Neuronal stem cell (in vitro differentiated cells): ENCODE data around the gene MED15.

Experiments used
- DNase-seq: peaks from one replicate; pipeline ENCODE4 v3.0.0-alpha.2; 2013; ENCODE audit warnings: low spot score
- H2AFZ ChIP-seq: one replicate; pipeline ENCODE4 v1.6.1; 2013; ENCODE audit warnings: mild to moderate bottlenecking, low read length, inconsistent platforms
- H2AK5ac ChIP-seq: 2 replicates; pipeline ENCODE4 v1.6.1; 2013; ENCODE audit warnings: low read depth, mild to moderate bottlenecking, inconsistent platforms, low read length, moderate library complexity, mixed read lengths
- H2BK120ac ChIP-seq: 2 replicates; pipeline ENCODE4 v1.6.1; 2013; ENCODE audit warnings: low read depth, mild to moderate bottlenecking, inconsistent platforms, low read length, moderate library complexity, mixed read lengths
- H2BK12ac ChIP-seq: one replicate; pipeline ENCODE4 v1.6.1; 2013; ENCODE audit warnings: low read length, inconsistent platforms
- H2BK15ac ChIP-seq: 2 replicates; pipeline ENCODE4 v1.6.1; 2013; ENCODE audit warnings: mild to moderate bottlenecking, low read length, inconsistent platforms, mixed read lengths
- H2BK5ac ChIP-seq: one replicate; pipeline ENCODE4 v1.6.1; 2013; ENCODE audit warnings: inconsistent platforms, mild to moderate bottlenecking, low read length, moderate library complexity
- H3K14ac ChIP-seq: one replicate; pipeline ENCODE4 v1.6.1; 2013; ENCODE audit warnings: low read length, inconsistent platforms
- H3K18ac ChIP-seq: 2 replicates; pipeline ENCODE4 v1.6.1; 2013; ENCODE audit warnings: low read length, inconsistent platforms
- H3K23ac ChIP-seq: 2 replicates; pipeline ENCODE4 v1.6.1; 2013; ENCODE audit warnings: low read depth, mild to moderate bottlenecking, mixed read lengths, low read length, inconsistent platforms; ENCODE audit not compliant: poor library complexity
- H3K27ac ChIP-seq: replicated peaks from 3 replicates; pipeline ENCODE4 v1.5.1; 2013; ENCODE audit warnings: low read length, inconsistent platforms
- H3K27me3 ChIP-seq, 3 experiments: 2 replicates each; pipeline ENCODE4 v1.6.1; 2013; ENCODE audit warnings: low read length in 3 of 3, mild to moderate bottlenecking in 2 of 3, inconsistent platforms in 1 of 3, low read depth in 1 of 3, mixed read lengths in 1 of 3, moderate library complexity in 1 of 3; ENCODE audit not compliant: control insufficient read depth in 3 of 3, insufficient read depth in 3 of 3
- H3K36me3 ChIP-seq, 2 donors: replicated peaks in 1 of 2; 2 replicates each; pipeline ENCODE4 v1.6.1; 2013; ENCODE audit warnings: low read length in 2 of 2; ENCODE audit not compliant: control insufficient read depth in 2 of 2, insufficient read depth in 2 of 2
- H3K4ac ChIP-seq: 2 replicates; pipeline ENCODE4 v1.6.1; 2013; ENCODE audit warnings: inconsistent platforms, mild to moderate bottlenecking, low read length, moderate library complexity
- H3K4me1 ChIP-seq, 2 donors: 1 replicate in 1 of 2; 2 replicates in 1 of 2; pipeline ENCODE4 v1.6.1; 2013; ENCODE audit warnings: low read length in 2 of 2, low read depth in 1 of 2; ENCODE audit not compliant: control insufficient read depth in 2 of 2, insufficient read depth in 1 of 2
- H3K4me2 ChIP-seq: one replicate; pipeline ENCODE4 v1.6.1; 2013; ENCODE audit warnings: mild to moderate bottlenecking, low read length, inconsistent platforms; ENCODE audit not compliant: insufficient read depth, poor library complexity, severe bottlenecking
- H3K4me3 ChIP-seq, 2 donors: 2 replicates each; pipeline ENCODE4 v1.5.1; 2013; ENCODE audit warnings: low read length in 2 of 2, mild to moderate bottlenecking in 2 of 2, inconsistent platforms in 1 of 2, moderate library complexity in 1 of 2
- H3K79me1 ChIP-seq: one replicate; pipeline ENCODE4 v1.6.1; 2013; ENCODE audit warnings: low read depth, mild to moderate bottlenecking, inconsistent platforms, low read length, moderate library complexity
- H3K9ac ChIP-seq: one replicate; pipeline ENCODE4 v1.6.1; 2013; ENCODE audit warnings: mild to moderate bottlenecking, low read depth, low read length, inconsistent platforms; ENCODE audit not compliant: poor library complexity
- H3K9me3 ChIP-seq, 2 donors: replicated peaks in 1 of 2; 2 replicates each; pipeline versions ENCODE3 to v1.6.1; 2013; ENCODE audit warnings: low read length in 2 of 2, mild to moderate bottlenecking in 2 of 2, inconsistent platforms in 1 of 2, low read depth in 1 of 2, mixed read lengths in 1 of 2, moderate library complexity in 1 of 2; ENCODE audit not compliant: control insufficient read depth in 2 of 2, insufficient read depth in 1 of 2
- H4K8ac ChIP-seq: one replicate; pipeline ENCODE4 v1.6.1; 2013; ENCODE audit warnings: low read depth, mild to moderate bottlenecking, inconsistent platforms, low read length, moderate library complexity
- H4K91ac ChIP-seq: one replicate; pipeline ENCODE4 v1.6.1; 2013; ENCODE audit warnings: low read length, low read depth, mild to moderate bottlenecking, inconsistent platforms; ENCODE audit not compliant: poor library complexity
- WGBS, 2 donors: extraction: QIAGEN DNeasy Blood & Tissue Kit; methylation state at CpG; one replicate each; pipeline ENCODE4 v1.1.7; 2013; ENCODE audit warnings: missing lambda C conversion rate in 2 of 2, mixed read lengths in 1 of 2; ENCODE audit not compliant: insufficient read length in 2 of 2, insufficient replicate concordance in 1 of 2; ENCODE audit errors: extremely low coverage in 2 of 2; 5-methylcytosine and 5-hydroxymethylcytosine counted together

The MED15 gene

GRCh38 chr22:20576445-20576816 is 69.0 kb downstream of the MED15 start:
- H3K79me1 ChIP-seq = peaks cover 2% of the 10 kb centered on the region
- no peak overlapping the region for H2AK5ac ChIP-seq
- H3K36me3 ChIP-seq = peaks cover 40 to 98% of the 10 kb centered on the region in 2 donors
- no peaks in the 10 kb centered on the region for H3K27me3 ChIP-seq
- H3K27ac ChIP-seq = no peak overlapping the region
- H3K4me1 ChIP-seq = no peaks in the 10 kb centered on the region
- H3K4me2 ChIP-seq = no peak overlapping the region
- H3K9ac ChIP-seq = no peak overlapping the region
- H3K18ac ChIP-seq = no peak overlapping the region
- no peak for DNase-seq
- no peaks in the 10 kb centered on the region for H3K9me3 ChIP-seq
- no peak overlapping the region for H2BK120ac ChIP-seq
- no peak overlapping the region for H2AFZ ChIP-seq
- no peak overlapping the region for H3K4me3 ChIP-seq
- no peak overlapping the region for H3K4ac ChIP-seq
- no CpG with 5 or more reads among the region's 3 CpGs for WGBS, 2 donors
- no peak overlapping the region for H2BK12ac ChIP-seq
- H4K8ac ChIP-seq = no peak overlapping the region
- H2BK15ac ChIP-seq = no peak overlapping the region
- H3K14ac ChIP-seq = no peak overlapping the region
- no peak overlapping the region for H3K23ac ChIP-seq
- H2BK5ac ChIP-seq = no peak overlapping the region
- no peak overlapping the region for H4K91ac ChIP-seq

- no CpG with 5 or more reads among the region's 1 CpG for WGBS, 2 donors
- Histone ChIP-seq H3K23ac (no peak overlapping the region), H3K27me3 (no peaks in the 10 kb centered on the region), H2BK5ac (no peak overlapping the region), H3K9me3 (no peaks in the 10 kb centered on the region), H3K4me1 (no peaks in the 10 kb centered on the region), H3K4me2 (no peak overlapping the region), H2BK15ac (no peak overlapping the region), H3K4ac (no peak overlapping the region), H2AFZ (no peak overlapping the region), H3K79me1 (peaks cover 4% of the 10 kb centered on the region), H4K91ac (no peak overlapping the region), H3K27ac (no peak overlapping the region), H4K8ac (no peak overlapping the region), H2BK120ac (no peak overlapping the region), H2BK12ac (no peak overlapping the region), H3K14ac (no peak overlapping the region), H2AK5ac (no peak overlapping the region), H3K18ac (no peak overlapping the region), H3K4me3 (no peak overlapping the region), H3K9ac (no peak overlapping the region), H3K36me3 (peaks cover 45 to 98% of the 10 kb centered on the region in 2 donors)
- DNase-seq = no peak
Measured at GRCh38 chr22:20577045-20577444, 69.6 kb downstream of the MED15 start.

GRCh38 chr22:20577549-20577975 is 70.2 kb downstream of the MED15 start:
- Histone ChIP-seq H3K14ac (no peak overlapping the region), H3K27ac (no peak overlapping the region), H3K4me1 (no peaks in the 10 kb centered on the region), H3K9me3 (no peaks in the 10 kb centered on the region), H3K36me3 (peaks cover 43 to 96% of the 10 kb centered on the region in 2 donors), H2BK120ac (no peak overlapping the region), H3K23ac (no peak overlapping the region), H3K4ac (no peak overlapping the region), H3K79me1 (peaks cover 4% of the 10 kb centered on the region), H2AFZ (no peak overlapping the region), H4K91ac (no peak overlapping the region), H3K18ac (no peak overlapping the region), H4K8ac (no peak overlapping the region), H2BK5ac (no peak overlapping the region), H3K27me3 (no peaks in the 10 kb centered on the region), H3K4me2 (no peak overlapping the region), H2BK15ac (no peak overlapping the region), H3K4me3 (no peak overlapping the region), H2BK12ac (no peak overlapping the region), H2AK5ac (no peak overlapping the region), H3K9ac (no peak overlapping the region)
- no CpG with 5 or more reads among the region's 8 CpGs for WGBS, 2 donors
- DNase-seq = no peak

DNA sequence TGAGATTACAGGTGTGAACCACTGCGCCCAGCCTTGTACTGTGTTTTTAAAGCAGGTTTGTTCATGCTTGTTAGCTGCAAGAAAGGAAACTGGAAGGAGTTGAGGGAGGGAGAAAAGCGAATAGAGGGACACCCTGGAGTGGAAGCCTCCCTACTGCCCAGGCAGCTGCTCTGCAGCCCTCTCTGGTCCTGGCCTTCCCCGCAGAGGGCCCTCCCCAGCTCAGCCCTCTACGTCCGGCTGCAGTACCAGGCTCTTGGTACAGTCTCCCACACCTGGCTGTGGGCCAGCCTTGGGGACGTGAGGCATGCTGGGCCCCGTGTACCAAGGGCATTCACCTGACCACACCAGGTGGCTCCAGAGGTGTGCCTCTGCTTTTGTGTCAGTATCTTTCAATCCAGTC is 70.8 kb downstream of the MED15 start:
- Histone ChIP-seq H3K9me3 (no peaks in the 10 kb centered on the region), H4K8ac (no peak overlapping the region), H3K9ac (no peak overlapping the region), H3K27ac (no peak overlapping the region), H2BK5ac (no peak overlapping the region), H2AK5ac (no peak overlapping the region), H3K4me3 (no peak overlapping the region), H2BK12ac (no peak overlapping the region), H3K79me1 (peaks cover 4% of the 10 kb centered on the region), H3K4ac (no peak overlapping the region), H3K14ac (no peak overlapping the region), H2BK15ac (no peak overlapping the region), H3K18ac (no peak overlapping the region), H3K23ac (peak overlapping the region; percentile 66), H3K4me1 (no peaks in the 10 kb centered on the region), H4K91ac (no peak overlapping the region), H2AFZ (no peak overlapping the region), H2BK120ac (no peak overlapping the region), H3K27me3 (no peaks in the 10 kb centered on the region), H3K4me2 (no peak overlapping the region), H3K36me3 (peaks cover 49 to 96% of the 10 kb centered on the region in 2 donors)
- WGBS, 2 donors = no CpG with 5 or more reads among the region's 7 CpGs
- no peak for DNase-seq
